Panc1 (cell line): Measurements from ENCODE around the gene ACSS3. TPM values are rescaled to one million over a fixed set of nuclear protein-coding genes. Genes with fewer than 3 reads are reported as not detected.

Experiments
- ATAC-seq: fragments of 200-7000 bp; cut with Tn5 transposase; 2 replicates; pipeline ENCODE4 v1.9.1; 2020; ENCODE audit warnings: mild to moderate bottlenecking, moderate library complexity
- BruUV-seq: library from RNA; stranded (reverse); fragments of 400-500 nt; replicated peaks from 2 replicates; lab custom pipeline; 2021; lab: Mats Ljungman, UMichigan
- CTCF ChIA-PET: fragments of 300-600 bp; sonication (Branson Sonifier 250); formaldehyde crosslinking; loops from one replicate; lab custom pipeline; 2022; ENCODE audit warnings: antibody characterized with exemption; lab: Charles Lee
- POLR2A ChIA-PET: fragments of 300-600 bp; sonication (Branson Sonifier 250); formaldehyde crosslinking; loops from one replicate; lab custom pipeline; 2022; ENCODE audit warnings: antibody characterized with exemption; lab: Charles Lee
- DNase-seq: peaks from one replicate; pipeline ENCODE4 v3.0.0-alpha.2; 2010; ENCODE audit warnings: low read depth, low spot score
- H3K27ac ChIP-seq: 2 replicates; pipeline ENCODE4 v1.5.1; 2011; ENCODE audit warnings: mild to moderate bottlenecking, low read length, inconsistent platforms
- H3K27me3 ChIP-seq: fragments of 200-500 bp; sonication (Bioruptor generic); 2 replicates; pipeline ENCODE4 v1.6.0; 2014; ENCODE audit warnings: low read length, inconsistent platforms; ENCODE audit not compliant: control insufficient read depth, insufficient read depth
- H3K36me3 ChIP-seq: fragments of 200-500 bp; sonication (Bioruptor generic); 2 replicates; pipeline ENCODE4 v1.5.1; 2014; ENCODE audit warnings: inconsistent platforms, mild to moderate bottlenecking, low read length, moderate library complexity; ENCODE audit not compliant: control insufficient read depth, insufficient read depth
- H3K4me1 ChIP-seq: 2 replicates; pipeline ENCODE4 v1.5.1; 2011; ENCODE audit warnings: inconsistent platforms, mild to moderate bottlenecking, low read length, moderate library complexity; ENCODE audit not compliant: control insufficient read depth, insufficient read depth
- H3K4me3 ChIP-seq, 2 experiments: 2 replicates each; pipeline ENCODE4 v1.5.1; 2011 to 2012; ENCODE audit warnings: low read depth in 2 of 2, low read length in 2 of 2, mild to moderate bottlenecking in 2 of 2, inconsistent platforms in 1 of 2, moderate library complexity in 1 of 2
- H3K9me3 ChIP-seq: fragments of 200-500 bp; sonication (Bioruptor generic); 2 replicates; pipeline ENCODE4 v1.5.1; 2014; ENCODE audit warnings: low read depth, mild to moderate bottlenecking, inconsistent platforms, low read length, moderate library complexity; ENCODE audit not compliant: control insufficient read depth, insufficient read depth
- POLR2AphosphoS5 ChIP-seq: IDR thresholded peaks from 2 replicates; pipeline ENCODE4 v1.6.1; 2012; ENCODE audit warnings: mild to moderate bottlenecking, low read depth, low read length, moderate library complexity
- REST ChIP-seq, 2 experiments: IDR thresholded peaks; 2 replicates each; pipeline ENCODE4 v1.6.1; 2011 to 2012; ENCODE audit warnings: low read depth in 2 of 2, control low read depth in 1 of 2, low read length in 1 of 2, mild to moderate bottlenecking in 1 of 2, moderate library complexity in 1 of 2; ENCODE audit not compliant: insufficient read depth in 1 of 2
- SIN3A ChIP-seq: IDR thresholded peaks from 2 replicates; pipeline ENCODE4 v1.6.1; 2012; ENCODE audit warnings: low read depth, mild to moderate bottlenecking, low read length, moderate library complexity, borderline replicate concordance; ENCODE audit not compliant: insufficient read depth
- TCF7L2 ChIP-seq: IDR thresholded peaks from 2 replicates; pipeline ENCODE4 v1.6.1; 2011; ENCODE audit warnings: mild to moderate bottlenecking, low read depth, low read length, inconsistent platforms
- in situ Hi-C: cut with HindIII; loops from 2 replicates; pipeline ENCODE4 v1.10.0; 2016; ENCODE audit warnings: low sequenced_read_pairs, low pct_unique_long_range_greater_than_20kb
- intact Hi-C: fragments of 100-400 bp; cut with micrococcal nuclease; formaldehyde crosslinking; loops from one replicate; pipeline ENCODE4 v1.10.0; 2022; ENCODE audit not compliant: unreplicated experiment
- total RNA-seq: library from RNA; stranded (reverse); gene quantifications from one replicate; pipeline ENCODE4 v1.2.1, GENCODE V29; 2021; ENCODE audit not compliant: unreplicated experiment
- TF ChIP-seq, protein P1 (sequence below): fragments of 450-650 bp; IDR thresholded peaks from 2 replicates; pipeline ENCODE4 v1.5.1; 2017; ENCODE audit warnings: mild to moderate bottlenecking

Gene ACSS3
- total RNA-seq, 1 experiment from 2014 or later, result 0.10 TPM

GRCh38 chr12:81070846-81071245, 7.0 kb upstream of the ACSS3 start:
- POLR2A ChIA-PET, result no interaction called here
- ATAC-seq, result no peak
- intact Hi-C loops, result no loop called here

GRCh38 chr12:81075539-81075938, 2.3 kb upstream of the ACSS3 start:
- ATAC-seq, result no peak
- H3K9me3 ChIP-seq, result no peaks in the 10 kb centered on the region
- H3K27ac ChIP-seq, result no peak overlapping the region
- BruUV-seq, result no TSS peak
- no peaks in the 10 kb centered on the region for H3K27me3 ChIP-seq
- no peaks in the 10 kb centered on the region for H3K4me1 ChIP-seq
- in situ Hi-C loops (no loop called here), intact Hi-C loops (no loop called here)
- TF ChIP-seq SIN3A, result no peak
- TF ChIP-seq TCF7L2, result no peak
- TF ChIP-seq, protein P1, sequence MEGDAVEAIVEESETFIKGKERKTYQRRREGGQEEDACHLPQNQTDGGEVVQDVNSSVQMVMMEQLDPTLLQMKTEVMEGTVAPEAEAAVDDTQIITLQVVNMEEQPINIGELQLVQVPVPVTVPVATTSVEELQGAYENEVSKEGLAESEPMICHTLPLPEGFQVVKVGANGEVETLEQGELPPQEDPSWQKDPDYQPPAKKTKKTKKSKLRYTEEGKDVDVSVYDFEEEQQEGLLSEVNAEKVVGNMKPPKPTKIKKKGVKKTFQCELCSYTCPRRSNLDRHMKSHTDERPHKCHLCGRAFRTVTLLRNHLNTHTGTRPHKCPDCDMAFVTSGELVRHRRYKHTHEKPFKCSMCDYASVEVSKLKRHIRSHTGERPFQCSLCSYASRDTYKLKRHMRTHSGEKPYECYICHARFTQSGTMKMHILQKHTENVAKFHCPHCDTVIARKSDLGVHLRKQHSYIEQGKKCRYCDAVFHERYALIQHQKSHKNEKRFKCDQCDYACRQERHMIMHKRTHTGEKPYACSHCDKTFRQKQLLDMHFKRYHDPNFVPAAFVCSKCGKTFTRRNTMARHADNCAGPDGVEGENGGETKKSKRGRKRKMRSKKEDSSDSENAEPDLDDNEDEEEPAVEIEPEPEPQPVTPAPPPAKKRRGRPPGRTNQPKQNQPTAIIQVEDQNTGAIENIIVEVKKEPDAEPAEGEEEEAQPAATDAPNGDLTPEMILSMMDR, result no peak
- TF ChIP-seq POLR2AphosphoS5, result no peak
- TF ChIP-seq REST (IDR thresholded peaks at IDR 0.05; ENCODE audit: insufficient read depth in 1 of 2, low read depth in 2 of 2, low read length in 1 of 2), result no peak
- DNase-seq, result no peak
- CTCF ChIA-PET, result no interaction called here
- no peak overlapping the region for H3K4me3 ChIP-seq
- no peaks in the 10 kb centered on the region for H3K36me3 ChIP-seq
- POLR2A ChIA-PET, result no interaction called here

More at GRCh38 chr12:81070846-81071245, 7.0 kb upstream of the ACSS3 start:
- in situ Hi-C loops, result no loop called here
- no peak for DNase-seq
- no peak overlapping the region for H3K4me3 ChIP-seq
- no peaks in the 10 kb centered on the region for H3K36me3 ChIP-seq
- TF ChIP-seq REST (IDR thresholded peaks at IDR 0.05; ENCODE audit: insufficient read depth in 1 of 2, low read depth in 2 of 2, low read length in 1 of 2) (no peak), SIN3A (no peak), POLR2AphosphoS5 (no peak), TCF7L2 (no peak)
- TF ChIP-seq, protein P1, result no peak
- CTCF ChIA-PET, result no interaction called here
- H3K4me1 ChIP-seq, result no peaks in the 10 kb centered on the region
- H3K9me3 ChIP-seq, result no peaks in the 10 kb centered on the region
- H3K27me3 ChIP-seq, result no peaks in the 10 kb centered on the region
- no TSS peak for BruUV-seq
- H3K27ac ChIP-seq, result no peak overlapping the region
